NB4 (cell line): ENCODE measurements around the gene ST6GALNAC2.

Experiments used
- DNase-seq: peaks from one replicate; pipeline ENCODE4 v3.0.0; 2010; ENCODE audit warnings: low read depth
- H3K4me3 ChIP-seq: one replicate; pipeline ENCODE4 v1.5.1; 2011; ENCODE audit warnings: mild to moderate bottlenecking, low read depth, low read length, moderate library complexity
- CTCF ChIP-seq: IDR thresholded peaks from one replicate; pipeline ENCODE4 v1.5.1; 2012; ENCODE audit warnings: low read depth, low read length
- MAX ChIP-seq: IDR thresholded peaks from 2 replicates; pipeline ENCODE4 v1.6.1; 2011; ENCODE audit warnings: low read depth, low read length
- MYC ChIP-seq: IDR thresholded peaks from 2 replicates; pipeline ENCODE4 v1.6.1; 2011; ENCODE audit warnings: low read depth, low read length
- POLR2A ChIP-seq: IDR thresholded peaks from 2 replicates; pipeline ENCODE4 v1.6.1; 2011; ENCODE audit warnings: mild to moderate bottlenecking; ENCODE audit not compliant: insufficient read length; ENCODE audit errors: extremely low read depth

Gene ST6GALNAC2

GRCh38 chr17:76573096-76573495 is 12.6 kb downstream of the ST6GALNAC2 start:
- no peak overlapping the region for H3K4me3 ChIP-seq

GRCh38 chr17:76572201-76572910 is 13.3 kb downstream of the ST6GALNAC2 start:
- no peak for TF ChIP-seq MAX
- TF ChIP-seq POLR2A, result no peak
- TF ChIP-seq MYC, result no peak
- no peak for TF ChIP-seq CTCF
- no peak overlapping the region for H3K4me3 ChIP-seq
- DNase-seq, result no peak

More at GRCh38 chr17:76573096-76573495, 12.6 kb downstream of the ST6GALNAC2 start:
- DNase-seq, result no peak
- TF ChIP-seq MYC (no peak), CTCF (no peak), MAX (no peak), POLR2A (no peak)

GRCh38 chr17:76570877-76571471 is 14.7 kb downstream of the ST6GALNAC2 start:
- H3K4me3 ChIP-seq, result no peak overlapping the region
- TF ChIP-seq POLR2A, result no peak
- no peak for TF ChIP-seq CTCF
- no peak for TF ChIP-seq MYC
- TF ChIP-seq MAX, result no peak
- peak; percentile 25 for DNase-seq

GRCh38 chr17:76570457-76570856 is 15.2 kb downstream of the ST6GALNAC2 start:
- no peak for TF ChIP-seq POLR2A
- TF ChIP-seq MAX, result no peak
- no peak for TF ChIP-seq CTCF
- no peak for TF ChIP-seq MYC
- no peak for DNase-seq
- no peak overlapping the region for H3K4me3 ChIP-seq

- TF ChIP-seq POLR2A, result no peak
- no peak for TF ChIP-seq MYC
- no peak for TF ChIP-seq CTCF
- no peak for TF ChIP-seq MAX
- no peak overlapping the region for H3K4me3 ChIP-seq
- DNase-seq, result no peak
Measured at GRCh38 chr17:76569607-76570279, 15.9 kb downstream of the ST6GALNAC2 start.
